Measurements from ENCODE around the gene MICAL2.

Gene MICAL2, protein sequence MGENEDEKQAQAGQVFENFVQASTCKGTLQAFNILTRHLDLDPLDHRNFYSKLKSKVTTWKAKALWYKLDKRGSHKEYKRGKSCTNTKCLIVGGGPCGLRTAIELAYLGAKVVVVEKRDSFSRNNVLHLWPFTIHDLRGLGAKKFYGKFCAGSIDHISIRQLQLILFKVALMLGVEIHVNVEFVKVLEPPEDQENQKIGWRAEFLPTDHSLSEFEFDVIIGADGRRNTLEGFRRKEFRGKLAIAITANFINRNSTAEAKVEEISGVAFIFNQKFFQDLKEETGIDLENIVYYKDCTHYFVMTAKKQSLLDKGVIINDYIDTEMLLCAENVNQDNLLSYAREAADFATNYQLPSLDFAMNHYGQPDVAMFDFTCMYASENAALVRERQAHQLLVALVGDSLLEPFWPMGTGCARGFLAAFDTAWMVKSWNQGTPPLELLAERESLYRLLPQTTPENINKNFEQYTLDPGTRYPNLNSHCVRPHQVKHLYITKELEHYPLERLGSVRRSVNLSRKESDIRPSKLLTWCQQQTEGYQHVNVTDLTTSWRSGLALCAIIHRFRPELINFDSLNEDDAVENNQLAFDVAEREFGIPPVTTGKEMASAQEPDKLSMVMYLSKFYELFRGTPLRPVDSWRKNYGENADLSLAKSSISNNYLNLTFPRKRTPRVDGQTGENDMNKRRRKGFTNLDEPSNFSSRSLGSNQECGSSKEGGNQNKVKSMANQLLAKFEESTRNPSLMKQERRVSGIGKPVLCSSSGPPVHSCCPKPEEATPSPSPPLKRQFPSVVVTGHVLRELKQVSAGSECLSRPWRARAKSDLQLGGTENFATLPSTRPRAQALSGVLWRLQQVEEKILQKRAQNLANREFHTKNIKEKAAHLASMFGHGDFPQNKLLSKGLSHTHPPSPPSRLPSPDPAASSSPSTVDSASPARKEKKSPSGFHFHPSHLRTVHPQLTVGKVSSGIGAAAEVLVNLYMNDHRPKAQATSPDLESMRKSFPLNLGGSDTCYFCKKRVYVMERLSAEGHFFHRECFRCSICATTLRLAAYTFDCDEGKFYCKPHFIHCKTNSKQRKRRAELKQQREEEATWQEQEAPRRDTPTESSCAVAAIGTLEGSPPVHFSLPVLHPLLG

DNA sequence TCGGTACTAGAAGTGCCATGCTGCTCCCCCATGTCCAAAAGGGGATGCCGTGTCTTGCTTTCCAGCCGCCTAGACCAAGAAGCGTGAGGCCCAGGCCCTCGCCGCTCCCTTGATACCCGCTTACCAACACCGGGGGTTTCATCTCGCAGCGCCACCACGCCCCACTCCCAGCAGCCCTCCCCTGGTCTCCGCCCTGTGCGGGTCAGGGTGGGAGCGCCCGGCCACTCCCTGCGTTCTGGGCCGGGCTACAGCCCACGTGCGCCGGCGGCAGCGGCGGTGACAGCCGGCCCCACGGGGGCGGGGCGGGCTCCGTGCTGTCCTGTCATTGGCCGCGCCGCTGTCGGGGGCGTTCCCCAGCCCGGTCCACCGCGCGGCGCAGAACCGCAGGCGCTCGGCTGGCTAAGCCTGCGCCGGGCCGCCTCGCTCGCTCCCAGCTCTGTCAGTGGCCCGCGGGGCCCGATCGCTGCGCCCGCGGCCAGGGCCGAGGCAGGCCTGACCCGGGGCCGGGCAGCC lies at the start of gene MICAL2:
Gene MICAL2 (plus strand): TSS at position 390 of the 513 bp plus-strand sequence. CDS start 51,566 bp downstream, outside the sequence.
- peak; percentile 87 for DNase-seq

DNA sequence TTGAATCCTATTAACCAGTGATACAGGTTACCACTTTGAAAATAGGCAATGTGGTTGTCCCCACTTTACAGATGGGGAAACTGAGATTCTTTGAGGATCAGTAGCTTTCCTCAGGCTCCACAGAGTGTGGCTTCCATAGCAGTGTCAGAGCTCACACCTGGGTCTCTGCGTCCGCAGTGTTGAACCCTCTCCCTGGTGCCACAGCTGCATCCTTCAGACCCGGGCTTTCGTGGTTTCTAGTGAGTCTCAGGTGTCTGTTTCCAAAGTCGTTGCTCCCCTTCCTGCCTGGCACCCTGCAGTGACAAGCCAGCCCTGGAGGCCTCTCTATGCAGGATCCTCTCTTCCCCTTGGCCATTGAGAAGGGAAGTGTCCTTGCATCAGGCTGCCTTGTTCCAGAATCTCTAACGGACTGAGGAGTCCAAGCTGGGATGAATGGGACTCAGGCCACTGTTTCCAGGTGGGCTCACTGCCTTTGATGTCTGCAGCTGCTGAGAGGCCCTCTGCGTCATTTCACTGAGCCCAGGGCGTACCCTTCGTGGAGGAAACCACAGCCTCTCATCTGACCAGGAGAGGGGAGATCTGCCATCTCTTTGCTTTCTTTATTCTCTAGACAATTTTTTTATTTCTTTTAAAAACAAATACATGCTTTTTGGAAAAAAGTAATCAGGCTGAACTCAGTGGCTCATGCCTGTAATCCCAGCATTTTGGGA lies 48.4 kb upstream of the MICAL2 start:
- DNase-seq, result no peak

DNA sequence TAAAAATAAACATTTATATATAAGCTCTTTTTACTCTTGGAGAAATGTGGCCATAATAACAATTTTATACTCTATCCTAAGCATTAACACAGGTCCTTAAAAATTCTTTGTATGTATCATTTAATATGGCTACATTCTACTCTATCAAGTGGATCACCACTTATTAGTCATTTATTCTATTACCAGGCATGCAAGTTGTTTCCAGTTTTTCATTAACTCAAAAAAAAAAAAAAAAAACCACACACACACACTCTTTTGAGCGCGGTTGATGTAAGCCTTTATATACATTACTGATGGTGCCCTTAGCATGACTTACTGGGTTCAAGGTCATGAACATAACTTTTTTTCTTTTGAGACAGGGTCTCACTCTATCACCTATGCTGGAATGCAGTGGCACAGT lies 47.1 kb upstream of the MICAL2 start:
- DNase-seq, result no peak

DNA sequence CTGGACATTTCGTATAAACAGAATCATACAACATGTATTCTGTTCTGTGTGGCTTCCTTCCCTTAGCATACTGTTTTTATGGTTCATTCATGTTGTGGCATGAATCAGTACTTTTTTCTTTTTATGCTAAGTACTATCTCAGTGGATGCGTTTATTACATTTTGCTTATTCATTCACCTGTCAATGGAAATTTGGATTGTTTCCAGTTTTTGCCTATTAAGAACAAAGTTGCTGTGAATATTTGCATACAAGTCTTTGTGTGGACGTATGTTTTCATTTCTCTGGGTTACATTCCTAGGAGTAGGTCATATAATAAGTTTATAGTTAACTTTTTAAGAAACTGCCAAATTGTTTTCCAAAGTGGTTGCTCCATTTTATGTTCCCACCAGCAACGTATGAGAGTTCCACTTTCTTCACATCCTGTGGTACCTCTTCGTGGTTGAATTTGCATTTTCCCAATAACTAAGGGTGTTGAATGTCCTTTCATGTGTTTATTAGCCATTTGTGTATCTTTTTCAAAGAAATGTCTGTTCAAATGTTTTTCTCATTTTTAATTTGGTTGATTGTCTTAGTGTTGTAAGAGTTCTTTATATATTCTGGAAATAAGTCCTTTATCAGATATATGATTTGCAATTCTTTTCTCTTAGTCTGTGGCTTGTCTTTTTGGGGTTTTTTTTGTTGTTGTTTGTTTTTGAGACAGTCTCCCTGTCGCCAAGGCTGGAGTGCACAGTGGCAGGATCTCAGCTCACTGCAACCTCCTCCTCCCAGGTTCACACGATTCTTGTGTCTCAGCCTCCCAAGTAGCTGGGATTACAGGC lies 46.0 kb upstream of the MICAL2 start:
- no peak for DNase-seq

DNA sequence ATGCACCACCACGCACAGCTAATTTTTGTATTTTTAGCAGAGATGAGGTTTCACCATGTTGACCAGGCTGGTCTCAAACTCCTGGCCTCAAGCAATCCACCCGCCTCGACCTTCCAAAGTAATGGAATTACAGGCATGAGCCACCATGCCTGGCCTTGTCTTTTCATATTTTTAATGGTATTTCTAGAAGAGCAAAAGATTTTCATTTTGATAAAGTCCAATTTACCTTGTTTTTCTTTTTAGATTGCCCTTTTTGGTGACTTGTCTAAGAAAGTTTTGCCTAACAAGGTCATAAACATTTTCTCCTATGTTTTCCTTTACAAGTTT lies 45.5 kb upstream of the MICAL2 start:
- DNase-seq, result no peak

DNA sequence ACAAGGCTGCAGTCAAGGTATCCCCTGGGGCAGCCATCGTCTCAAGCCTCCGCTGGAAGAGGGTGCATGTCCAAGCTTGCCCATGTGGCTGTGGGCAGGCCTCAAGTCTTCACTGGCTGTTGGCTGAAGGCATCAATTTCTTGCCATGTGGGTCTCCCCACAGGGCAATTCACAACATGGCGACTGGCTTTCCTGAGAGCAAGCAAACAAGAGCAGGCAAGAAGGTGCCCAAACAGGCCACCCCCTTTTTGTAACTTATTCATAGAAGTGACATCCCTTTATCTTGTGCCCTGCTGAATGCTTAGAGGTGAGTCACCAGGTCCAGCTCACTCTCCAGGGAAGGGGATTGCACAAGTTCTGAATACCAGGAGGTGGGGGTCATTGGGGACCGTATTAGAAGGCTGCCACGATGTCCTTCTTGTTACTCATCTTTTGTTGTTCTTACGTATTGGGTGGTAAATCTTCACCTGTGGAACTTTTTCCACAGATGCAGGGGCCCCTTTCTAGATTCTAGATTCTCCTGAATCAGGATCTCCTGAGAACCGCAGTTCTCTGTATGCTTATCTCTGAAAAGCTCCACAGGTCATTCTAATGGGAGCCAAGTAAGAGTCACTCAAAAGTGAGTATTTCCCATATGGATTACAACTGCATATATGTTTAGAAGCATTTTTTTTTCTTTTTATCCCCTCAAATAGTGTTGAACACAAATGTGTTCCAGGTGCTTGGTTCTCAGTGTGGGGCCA lies 44.2 kb upstream of the MICAL2 start:
- no peak for DNase-seq

DNA sequence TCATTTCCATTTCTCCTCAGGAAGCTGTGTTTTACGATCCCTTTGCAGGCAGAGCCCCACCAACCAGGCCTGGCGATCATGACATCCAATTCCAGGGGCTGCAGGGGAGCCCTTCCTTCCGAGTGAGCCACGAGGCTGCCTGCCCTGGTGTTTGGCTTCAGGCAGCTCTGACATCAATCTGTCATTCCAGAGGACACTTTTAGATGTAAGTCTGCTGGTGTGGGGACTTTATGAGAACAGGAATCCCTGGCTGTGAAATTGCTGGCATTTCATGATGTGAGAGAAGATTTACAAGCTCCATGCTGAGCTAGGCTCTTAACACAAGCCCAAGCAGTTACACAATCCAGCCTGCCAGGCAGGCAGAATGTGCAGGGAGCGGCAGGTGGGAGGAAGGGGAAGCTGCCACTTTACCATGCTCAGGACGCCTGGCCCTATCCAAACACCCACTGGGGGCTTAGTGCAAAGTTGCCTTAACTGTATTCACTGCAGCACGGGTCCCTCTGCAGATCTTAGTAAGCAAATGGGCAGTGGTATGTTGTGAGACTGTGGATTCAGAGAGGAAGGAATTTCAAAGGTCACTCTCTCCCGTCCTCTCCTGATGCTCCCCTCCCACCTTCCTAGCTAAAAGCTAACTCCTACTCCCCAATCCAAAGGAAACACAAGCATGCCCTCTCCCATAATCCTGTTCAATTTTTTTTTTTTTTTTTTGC lies 43.4 kb upstream of the MICAL2 start:
- no peak for DNase-seq

DNA sequence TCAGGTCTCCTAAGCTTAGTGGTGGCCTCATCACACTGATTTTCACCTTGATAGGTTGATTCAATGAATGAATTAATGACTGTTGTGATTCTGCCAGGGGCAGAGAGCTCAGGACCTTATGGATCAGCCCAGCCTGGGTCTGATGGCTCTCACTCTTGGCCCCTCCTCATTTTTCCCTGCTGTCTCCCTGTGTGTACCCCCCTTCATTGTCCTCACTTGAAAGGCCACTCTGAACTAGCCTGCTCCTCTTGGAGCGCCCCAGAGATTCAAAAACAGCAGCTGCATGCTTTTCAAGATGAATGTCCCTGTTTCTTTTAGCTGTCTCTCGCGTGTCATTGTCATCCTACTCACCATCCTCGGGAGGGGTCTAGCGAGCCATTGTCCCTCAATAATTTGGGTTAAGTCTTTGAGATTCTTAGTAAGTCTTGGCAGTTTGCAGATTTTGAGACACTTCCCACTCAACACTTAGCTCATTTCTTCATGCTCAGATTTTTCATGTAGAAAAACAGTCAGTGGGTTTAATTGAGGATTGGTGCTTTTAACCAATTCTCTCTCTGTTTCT lies 42.5 kb upstream of the MICAL2 start:
- DNase-seq, result no peak

DNA sequence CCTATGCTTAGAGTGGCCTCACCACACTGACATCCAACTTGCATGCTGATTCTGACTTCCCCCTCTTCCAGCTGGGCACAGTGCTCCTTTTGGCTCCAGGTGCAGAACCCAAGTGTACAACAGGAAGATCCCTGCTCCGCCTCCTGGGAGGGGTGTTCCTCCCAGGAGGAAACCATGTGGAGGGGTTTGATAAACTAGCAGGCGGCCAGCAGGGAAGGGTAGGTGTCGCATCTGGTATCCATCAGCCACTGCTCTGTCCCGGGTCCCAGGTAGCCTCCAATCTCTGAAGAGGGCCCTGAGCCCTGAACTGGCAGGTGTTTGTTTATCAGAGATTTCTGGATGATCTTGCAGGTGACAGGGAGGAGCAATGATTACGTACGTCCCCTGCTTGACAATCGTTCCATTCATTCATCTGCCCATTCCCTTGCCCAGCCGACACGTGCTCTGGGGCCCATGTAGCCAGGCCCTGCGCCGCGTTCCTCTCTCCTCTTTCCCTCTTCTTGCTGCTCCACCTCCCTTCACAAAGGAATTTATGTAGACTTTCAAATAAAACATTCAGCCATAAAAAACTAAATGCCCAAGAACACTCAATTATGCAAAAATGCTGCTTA lies 41.2 kb upstream of the MICAL2 start:
- DNase-seq, result no peak

DNA sequence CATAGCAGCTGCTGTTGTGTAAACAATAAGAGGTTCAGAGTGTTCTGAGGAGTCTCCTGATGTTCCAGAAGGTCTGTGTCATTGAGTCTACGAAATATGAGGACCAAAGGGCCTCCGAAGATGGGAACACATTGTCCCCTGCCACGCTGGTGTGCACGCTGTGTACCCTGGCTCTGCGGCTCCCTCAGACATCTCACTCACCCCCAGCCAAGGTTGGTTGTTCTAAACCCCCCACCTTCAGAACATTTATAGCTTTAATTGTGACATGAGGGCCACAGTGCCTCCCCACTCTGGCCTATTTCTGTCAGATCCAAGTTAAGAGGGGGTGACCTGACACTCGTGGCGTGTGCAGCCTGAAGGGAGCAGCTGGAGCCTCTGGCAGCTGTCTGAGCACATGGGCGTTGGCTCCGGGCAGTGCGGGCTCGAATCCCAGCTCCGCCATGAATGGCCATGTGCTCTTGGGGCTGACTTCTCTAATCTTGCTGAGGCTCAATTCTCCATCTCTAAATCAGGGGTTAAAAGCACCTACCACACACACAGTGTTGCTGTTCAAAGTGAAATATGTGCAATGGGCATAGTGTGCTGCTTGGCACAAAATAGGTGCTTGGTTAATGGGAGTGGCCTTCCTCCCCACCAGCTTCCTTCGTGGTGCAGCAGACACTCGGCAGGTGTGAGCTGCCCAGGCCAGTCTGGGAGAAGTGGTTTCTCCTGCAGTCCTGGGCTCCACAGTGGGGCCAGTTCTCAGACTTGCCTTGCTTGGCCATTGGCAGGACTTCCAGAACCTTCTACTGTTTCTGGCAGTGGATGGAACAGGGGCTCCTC lies 39.7 kb upstream of the MICAL2 start:
- no peak for DNase-seq

DNA sequence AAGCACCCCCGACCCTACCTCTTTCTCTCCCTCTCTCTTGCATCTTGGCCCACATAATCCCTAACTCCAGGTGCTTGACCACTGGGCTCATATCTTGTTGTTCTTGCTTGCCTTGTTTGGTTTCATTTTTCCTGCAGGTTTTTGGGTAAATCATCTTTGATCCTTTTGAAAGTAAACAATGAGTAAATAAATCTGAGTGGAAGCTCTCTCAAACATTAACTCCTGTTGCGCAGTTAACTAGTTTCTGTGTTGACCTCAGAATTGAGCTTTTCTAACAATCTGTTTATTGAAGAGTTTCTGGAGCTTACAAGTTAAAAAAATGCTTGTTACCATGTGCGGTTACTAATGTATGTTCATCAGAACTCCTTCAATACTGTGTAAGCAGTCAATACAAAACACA lies 38.8 kb upstream of the MICAL2 start:
- no peak for DNase-seq

DNA sequence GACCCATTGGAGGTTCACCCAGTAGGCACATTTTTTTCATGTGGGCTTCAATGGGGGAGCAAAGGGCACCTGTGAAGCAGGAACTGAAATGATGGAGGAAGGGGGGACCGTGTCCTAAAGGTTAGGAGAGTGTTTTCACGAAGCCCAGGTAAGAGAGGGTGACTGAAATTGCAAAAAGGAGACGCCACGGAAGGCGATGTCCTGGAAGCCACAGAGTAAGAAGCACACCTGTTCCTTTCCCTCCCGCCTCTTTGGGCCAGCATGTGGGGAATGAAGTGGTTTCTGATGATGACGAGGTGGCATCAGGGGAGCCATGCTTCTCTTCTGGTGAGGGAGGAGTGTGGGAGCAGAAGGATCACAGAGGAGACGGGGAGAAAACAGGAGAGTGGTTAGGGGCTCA lies 37.0 kb upstream of the MICAL2 start:
- no peak for DNase-seq

DNA sequence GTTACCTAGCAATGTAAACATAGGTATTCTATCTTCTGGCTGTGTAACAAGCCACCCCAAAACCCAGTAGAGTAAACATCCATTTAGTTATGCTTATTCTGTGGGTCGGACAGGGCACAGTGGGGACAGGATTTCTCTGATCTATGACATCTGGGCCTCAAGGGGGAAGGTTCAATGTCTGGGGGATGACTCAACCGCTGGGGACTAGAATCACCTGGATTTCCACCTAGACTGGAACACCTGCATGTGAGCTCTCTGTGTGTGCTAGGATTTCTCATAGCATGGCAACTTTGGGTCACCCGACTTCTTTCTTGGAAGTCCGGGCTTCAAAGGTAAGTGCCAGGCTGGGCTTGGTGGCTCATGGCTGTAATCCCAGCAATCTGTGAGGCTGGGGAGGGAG lies 36.5 kb upstream of the MICAL2 start:
- no peak for DNase-seq

DNA sequence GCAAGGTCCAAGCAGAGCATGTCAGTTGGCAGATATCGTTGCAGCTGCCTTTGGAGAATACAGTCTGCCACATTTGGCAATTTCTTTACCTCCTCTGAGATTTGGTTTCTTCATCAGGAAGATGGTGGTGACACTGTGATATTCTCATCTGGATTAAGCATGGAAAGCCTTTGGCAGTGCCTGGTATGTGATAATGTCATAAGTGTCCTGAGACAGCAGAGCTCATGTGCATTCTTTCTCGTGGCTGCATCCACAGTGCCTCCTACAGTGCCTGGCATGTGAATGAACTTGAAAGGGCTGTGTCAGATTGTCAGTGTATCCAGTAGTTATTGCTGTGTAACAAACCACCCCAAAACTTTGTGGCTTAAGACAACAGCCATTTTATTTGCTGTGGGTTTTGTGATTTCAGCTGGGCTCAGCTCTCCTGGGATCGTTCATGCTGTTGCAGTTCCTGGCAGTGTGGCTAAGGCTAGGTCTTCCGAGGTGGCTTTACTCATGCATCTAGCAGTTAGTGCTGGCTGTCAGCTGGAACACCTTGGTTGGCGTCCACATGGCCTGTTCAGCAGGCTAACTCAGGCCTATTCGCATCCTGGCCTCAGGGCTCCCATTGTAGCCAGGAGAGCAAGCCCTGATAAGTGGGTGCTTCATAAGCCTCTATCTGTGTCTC lies 35.7 kb upstream of the MICAL2 start:
- DNase-seq, result no peak

DNA sequence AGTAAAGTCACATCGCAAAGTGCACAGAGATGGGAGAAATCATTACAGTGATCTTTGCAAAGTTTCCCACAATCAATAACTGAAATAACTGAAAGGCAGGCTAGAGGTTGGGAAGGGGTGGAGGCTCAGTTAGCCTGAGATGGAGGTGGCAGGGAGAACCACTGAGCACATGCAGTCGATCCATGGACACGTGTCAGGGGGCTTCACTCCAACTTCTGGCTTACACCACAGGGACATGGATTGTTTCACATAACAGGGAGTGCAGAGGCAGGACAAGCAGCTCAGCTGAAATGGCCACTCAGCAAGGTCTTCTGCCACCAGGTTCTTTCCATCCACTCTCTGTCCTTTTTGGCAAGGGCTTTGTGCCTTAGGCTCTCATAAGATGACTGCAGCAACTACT lies 35.1 kb upstream of the MICAL2 start:
- no peak for DNase-seq

DNA sequence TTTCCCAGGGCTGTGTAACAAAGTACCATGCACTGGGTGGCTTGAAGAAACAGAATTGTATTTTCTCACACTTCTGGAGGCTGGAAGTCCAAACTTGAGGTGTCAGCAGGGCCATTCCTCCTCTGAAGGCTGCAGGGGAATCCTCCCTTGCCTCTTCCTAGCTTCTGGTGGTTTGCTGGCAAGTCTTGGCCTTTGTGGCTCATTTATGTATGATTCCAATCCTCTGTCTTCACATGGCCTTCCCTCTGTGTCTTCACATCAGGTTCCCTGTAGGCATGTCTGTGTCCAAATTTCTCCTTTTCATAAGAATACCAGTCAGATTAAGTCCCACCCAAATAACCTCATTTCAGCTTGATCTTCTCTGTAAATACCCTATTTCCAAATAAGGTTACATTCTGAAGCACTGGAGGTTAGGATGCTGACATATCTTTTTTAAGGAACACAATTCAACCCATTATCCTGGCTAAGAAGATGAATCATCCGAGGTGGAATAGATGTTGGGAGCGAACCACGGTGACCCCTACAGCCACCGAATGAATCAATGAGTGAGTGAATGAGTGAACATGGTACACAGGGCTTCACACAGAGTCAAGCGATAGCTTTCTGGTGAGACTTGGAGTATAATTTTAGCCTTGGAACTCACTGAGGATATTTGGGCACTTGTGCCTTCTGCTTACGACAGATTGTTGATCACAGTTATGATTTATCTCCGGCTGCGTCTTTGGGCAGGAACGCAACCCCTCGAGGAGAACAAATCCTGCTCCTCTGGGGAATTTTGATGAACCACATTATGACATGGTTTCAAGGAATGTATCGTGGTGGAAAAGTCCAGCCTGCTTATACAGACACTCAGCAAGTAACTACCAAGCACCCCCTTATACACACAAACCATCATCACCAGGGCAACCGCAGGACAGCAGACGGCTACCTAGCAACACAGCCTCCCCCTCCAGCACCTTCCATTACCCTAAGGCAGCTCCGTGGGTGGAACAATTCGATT lies 34.3 kb upstream of the MICAL2 start:
- no peak for DNase-seq
